CD4-positive, alpha-beta T cell treated with Interleukin-4 for 4 hours (primary cell): ENCODE data around the gene KDM4B.

Source experiments
- DNase-seq: peaks from one replicate; pipeline ENCODE4 v3.0.0-alpha.2; 2020

The KDM4B gene

DNA sequence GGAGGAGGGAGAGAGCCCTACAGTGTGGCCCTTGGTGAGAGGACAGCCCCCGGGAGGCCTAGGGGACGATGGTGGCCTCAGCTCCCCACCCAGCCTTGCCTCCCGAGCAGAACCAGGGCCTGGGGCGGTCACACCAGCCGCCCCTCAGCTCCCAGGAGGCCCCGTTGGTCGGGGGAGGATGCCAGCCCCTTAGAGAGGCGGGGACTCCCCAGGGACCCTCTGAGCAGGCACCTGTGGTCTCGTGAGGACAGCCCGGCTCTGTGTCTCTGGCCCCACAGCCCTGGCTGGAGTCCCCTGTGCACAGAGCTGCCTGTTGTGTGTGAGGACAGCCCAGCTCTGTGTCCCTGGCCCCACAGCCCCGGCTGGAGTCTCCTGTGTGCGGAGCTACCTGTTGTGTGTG is 158.8 kb downstream of the KDM4B start:
- no peak for DNase-seq

DNA sequence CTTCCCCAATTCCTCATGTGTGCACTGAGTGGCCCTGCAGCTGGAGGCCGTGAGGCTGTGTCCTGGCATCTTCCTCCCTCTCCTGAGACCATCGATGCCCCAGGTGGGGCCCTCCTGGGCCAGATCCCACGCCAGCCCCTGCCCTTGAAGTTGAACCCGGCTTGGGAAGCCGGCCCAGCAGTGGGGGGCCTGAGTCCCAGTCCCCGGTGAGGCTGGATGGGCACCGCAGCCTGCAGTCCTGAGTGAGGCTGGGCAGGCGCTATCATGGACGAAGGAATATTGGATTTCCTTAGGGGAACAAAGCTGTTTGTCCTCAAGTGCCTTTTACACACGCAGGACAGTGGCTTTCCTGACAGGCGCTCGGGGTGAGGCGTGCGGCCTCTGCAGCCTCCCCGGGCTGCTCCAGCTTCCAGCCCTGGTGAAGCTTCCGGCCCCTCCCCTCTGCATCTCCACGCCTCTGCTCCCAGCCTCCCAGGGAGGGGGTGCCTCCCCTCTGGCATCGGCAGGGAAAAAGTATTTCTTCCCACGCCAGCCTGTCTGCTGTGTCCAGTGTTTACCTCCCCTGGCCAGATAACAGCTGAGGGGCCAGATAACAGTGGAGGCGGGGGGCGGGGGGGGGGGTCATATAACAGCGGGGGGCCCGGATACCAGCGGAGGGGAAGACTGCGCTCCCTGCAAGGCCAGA is 159.5 kb downstream of the KDM4B start:
- no peak for DNase-seq

DNA sequence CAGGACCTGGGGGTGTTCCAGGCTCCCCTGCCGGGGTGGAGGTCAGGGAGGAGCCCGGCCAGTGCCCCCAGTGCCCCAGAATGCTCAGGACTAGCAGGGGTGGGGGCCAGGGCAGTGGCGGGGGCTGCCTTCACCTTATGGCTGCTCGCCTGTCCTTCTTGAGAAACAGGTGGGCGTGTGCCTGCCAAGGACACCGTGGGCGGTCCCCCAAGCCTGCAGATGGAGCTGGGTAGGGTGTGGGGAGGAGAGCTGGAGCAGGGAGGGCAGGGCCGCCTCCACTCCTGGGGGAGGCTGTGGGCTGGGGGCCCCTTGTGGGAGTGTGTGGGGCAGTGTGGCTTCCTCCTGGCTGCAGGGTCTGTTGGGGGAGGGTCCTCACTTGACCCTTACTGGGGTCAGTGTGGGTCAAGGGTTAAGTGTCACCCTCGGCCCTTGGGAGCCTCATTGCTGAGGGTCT is 160.1 kb downstream of the KDM4B start:
- no peak for DNase-seq

DNA sequence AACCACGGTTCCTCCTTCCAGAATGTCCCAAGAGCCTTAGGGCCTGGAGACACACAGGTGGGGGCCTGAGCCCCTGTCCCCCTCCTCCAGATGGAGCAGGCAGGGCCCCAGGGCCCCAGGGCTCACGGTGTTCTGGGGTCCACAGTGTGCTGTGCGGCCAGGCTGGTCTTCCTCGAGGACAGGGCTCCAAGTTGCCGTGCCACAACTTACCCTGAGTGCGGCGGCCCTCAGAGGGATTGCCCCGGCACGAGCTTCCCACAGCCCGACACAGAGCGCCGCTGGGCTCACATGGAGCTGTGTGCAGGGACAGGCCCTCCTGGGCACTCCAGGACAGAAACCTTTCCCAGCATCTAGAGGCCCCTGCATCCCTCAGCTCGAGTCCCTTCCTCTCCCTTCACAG is 160.8 kb downstream of the KDM4B start:
- no peak for DNase-seq

DNA sequence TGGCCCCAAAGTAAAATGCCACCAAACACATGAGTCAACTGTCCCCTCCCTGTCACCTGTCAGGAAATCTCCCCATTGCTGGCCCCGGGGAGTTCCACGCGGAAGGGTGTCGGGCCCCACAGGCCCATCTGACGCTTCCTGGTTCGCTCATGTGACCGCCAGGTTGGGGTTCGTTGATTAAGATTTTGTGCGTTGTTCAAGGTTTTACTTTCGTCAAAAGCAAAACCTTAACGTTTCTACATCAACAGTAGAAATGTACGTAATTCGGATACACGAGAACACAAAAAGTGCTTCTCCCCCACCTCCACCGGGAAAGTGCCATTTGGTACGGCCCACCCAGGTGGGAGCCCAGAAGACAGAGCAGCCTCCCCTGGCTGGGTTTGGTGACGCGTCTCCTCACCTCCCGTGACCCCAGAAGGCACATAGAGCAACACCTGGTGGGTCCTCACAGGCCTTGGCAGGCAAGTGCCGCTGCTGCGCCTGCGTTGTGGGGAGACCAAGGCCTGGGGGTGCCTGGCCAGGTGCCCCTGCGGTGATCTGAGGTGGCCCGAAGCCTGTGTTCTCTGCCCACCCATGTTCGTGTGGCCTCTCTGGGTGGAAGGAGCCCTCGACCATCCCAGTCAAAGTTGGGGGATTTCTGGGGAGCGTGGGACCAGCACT is 161.6 kb downstream of the KDM4B start:
- DNase-seq = peak; percentile 33

DNA sequence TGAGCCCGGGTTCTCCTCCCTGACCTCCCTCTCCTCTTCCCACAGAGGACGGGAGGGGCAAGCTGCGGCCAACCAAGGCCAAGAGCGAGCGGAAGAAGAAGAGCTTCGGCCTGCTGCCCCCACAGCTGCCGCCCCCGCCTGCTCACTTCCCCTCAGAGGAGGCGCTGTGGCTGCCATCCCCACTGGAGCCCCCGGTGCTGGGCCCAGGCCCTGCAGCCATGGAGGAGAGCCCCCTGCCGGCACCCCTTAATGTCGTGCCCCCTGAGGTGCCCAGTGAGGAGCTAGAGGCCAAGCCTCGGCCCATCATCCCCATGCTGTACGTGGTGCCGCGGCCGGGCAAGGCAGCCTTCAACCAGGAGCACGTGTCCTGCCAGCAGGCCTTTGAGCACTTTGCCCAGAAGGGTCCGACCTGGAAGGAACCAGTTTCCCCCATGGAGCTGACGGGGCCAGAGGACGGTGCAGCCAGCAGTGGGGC is 162.2 kb downstream of the KDM4B start:
- DNase-seq = no peak

DNA sequence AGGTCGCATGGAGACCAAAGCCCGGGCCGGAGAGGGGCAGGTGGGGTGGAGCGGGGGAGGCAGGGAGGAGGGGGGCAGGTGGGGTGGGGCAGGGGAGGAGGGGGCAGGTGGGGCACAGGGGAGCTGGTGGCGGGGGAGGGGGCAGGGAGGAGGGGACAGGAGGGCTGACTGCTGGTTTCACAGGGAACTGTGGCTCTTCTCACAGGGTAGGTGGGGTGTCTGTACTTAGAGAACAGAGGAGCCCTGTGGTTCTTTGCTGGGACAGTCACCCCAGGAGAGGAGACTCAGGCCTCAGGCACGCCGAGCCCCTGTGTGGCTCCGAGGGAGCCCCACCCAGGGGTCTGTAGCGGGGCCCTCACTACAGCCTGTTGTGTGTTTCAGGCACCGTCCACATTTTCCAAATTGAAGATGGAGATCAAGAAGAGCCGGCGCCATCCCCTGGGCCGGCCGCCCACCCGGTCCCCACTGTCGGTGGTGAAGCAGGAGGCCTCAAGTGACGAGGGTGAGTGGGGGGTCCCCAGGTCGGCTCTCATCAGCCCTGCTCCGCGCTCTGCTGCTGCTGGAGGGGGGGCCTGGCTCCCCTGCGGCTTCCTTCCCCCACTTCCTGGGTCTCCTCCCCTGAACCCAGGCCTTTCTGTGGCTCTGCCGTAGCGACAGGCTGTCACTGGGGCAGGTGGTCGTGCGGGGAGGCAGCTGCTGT is 162.7 kb downstream of the KDM4B start:
- DNase-seq = no peak

DNA sequence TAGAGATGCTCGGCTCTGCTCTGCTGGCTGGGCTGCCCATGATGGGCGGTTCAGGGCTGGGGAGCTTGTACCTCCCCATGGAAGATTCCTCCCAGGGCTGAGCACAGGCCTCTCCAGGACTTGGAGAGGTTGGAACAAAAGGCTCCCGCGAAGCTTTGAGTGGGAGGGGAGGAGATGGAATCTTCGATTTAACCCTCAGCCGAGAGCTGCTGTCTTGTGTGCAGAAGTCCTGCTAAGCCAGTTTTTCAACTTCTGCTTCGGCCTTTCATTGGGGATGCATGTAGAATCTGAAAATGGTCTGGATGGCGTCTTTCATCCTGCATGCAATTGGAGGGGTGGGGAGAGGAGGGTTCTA is 163.3 kb downstream of the KDM4B start:
- no peak for DNase-seq

DNA sequence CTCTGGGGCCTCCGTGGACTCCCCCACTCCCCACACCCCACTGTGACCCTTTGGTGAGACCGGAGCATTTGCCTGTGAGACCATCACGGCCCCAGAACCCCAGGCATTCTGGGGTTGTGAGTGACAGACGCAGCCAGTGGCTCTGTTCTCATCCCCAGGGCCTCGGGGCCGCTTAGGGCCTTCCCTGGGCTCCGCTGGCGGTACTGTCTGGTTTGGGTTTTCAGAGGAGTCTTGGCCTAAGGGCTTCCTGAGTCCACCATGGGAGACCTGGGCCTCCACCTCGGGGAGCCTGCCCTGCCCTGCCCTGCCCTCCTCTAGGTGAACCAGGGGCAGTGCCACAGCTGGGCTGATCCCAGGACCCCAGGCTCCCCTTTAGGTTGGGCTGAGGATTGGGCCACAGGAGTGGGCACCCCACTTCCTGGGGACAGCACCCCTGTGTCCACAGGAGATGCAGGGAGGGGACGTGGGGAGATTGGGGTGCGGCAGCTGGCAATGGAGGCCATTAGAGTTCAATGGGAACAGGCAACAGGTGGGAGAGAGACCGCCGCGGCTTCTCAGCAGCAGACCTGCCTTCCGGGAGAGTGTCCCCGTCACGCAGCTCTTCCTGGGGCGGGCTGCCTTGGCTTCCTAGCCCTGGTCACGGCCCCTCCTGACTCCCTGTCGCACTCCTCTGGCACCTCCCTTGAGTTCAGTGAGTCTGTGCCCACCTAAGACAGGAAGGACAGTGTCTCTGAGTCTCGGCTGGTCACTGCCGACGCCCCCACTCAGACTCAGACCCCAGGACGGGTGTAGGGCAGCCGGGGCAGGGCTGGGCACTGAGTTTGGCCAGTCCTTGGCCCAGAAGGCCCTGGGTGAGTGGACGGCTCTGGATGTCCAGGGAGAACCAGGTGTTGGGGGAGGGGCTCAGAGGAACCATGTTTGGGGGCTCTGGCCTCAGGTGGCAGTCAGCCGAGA is 164.1 kb downstream of the KDM4B start:
- DNase-seq = no peak

DNA sequence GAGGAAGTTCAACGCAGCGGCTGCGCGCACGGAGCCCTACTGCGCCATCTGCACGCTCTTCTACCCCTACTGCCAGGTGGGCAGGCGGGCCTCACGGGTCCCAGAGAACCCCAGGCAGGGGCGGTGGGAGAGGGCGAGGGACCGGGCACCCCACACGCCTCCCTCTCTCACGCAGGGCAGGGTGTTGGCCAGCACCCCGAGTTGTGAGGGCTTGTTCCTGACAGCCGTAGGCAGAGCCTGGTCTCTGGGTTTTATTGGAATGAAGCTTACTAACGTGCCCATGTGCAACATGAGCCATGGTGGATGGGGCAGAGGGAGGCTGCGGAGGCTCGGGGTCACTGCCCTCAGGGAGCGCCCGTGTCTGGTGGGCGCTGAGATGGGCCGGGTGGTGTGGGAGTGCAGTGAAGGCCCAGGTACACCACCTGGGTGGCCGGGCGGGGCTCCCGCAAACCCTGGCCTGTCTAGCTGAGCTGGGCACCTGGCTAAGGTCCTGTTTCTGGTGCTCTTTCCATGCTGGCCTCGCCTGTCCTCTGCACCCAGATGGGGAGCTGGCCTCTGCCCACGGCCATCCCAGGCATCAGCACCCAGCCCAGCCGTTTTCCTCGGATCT is 165.2 kb downstream of the KDM4B start:
- DNase-seq = no peak

DNA sequence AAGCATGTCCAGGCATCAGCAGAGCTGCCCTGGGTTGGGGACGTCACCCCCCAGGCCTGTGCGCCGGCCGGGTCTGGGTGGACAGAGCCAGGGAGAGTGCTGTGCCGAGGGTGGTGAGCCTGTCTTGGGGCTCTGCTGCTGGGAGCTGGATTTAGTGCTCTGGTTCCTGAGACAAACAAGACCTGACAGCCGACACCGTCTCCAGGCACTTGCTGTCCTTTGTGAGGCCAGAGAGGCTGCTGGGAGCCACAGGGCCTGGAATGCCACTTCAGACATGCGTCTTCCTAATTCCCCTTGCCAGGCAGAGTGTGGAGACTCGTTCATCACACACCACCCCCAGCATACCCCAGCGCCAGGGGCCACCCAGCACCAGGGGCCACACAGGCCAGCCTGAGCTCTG is 165.8 kb downstream of the KDM4B start:
- no peak for DNase-seq

DNA sequence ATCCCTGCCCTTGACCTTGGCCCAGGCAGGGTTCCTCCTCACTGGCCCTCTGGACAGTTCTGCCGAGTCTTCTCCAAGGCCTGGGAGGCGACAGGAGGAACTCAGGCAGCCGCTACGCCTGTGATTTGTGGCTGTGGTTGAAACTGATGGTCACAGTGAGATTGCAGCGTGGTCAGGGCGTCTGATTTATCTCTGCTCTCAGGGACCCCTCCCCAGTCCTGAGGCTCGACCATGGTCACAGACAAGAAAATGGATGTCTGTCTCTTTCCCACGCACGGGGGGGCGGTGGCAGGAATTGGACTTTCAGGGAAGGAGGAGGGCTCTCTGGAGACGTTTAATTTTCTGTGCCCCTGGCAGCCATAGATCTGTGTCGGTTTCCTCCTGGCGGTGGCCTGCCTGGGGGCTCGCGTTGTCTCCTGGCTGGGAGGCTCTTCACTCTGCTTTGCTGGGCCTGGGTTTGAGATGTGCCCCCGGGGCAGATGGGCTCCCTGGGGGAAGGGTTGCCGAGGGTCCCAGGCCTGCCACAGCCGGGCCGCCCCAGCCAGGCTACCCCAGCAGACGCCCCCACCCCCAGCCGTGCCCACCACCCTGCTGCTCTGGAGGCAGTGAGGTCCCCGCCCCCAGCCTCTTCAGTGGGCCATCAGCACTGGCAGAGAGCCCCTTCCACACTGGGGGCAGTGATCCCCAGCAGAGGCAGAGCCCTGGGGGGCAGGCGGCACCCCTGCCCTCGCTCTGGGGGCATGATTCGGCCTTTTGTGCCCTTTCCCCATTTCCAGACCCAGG is 167.4 kb downstream of the KDM4B start:
- no peak for DNase-seq

DNA sequence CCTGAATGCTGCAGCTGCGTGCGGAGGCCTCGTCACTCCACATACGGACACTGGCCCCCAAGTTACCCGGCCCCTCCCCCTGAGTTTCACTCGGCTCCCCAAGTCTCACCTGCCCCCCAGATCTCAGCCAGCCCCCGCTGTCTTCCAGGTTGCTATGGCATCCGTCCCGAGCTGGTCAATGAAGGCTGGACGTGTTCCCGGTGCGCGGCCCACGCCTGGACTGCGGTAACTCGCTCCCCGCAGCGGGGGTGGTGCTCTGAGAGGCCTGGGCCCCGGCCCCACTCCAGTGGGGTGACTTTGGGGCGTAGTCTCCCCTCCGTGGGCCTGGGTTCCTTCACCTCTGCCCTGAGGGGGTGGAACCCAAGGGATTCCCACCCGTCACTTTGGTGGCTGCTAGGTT is 168.2 kb downstream of the KDM4B start:
- DNase-seq = no peak

DNA sequence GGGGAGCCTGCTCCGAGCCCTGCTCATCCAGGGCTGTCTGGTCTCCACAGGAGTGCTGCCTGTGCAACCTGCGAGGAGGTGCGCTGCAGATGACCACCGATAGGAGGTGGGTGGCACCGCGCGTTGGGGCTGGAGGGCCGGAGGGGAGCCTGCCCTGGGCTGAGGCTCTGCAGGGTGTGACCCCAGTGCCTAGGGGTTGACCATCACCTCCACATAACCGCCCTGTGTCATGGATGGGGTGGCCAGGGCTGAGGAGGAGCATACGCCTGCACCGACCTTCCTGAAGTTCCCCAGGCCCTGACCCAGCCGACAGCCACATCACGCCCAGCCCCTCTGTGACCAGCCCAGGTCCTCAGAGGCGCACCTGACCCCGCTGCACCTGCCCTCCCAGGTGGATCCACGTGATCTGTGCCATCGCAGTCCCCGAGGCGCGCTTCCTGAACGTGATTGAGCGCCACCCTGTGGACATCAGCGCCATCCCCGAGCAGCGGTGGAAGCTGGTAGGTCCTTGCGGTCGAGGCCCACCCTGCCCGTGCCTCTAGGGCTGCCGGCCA is 168.7 kb downstream of the KDM4B start:
- DNase-seq = no peak

DNA sequence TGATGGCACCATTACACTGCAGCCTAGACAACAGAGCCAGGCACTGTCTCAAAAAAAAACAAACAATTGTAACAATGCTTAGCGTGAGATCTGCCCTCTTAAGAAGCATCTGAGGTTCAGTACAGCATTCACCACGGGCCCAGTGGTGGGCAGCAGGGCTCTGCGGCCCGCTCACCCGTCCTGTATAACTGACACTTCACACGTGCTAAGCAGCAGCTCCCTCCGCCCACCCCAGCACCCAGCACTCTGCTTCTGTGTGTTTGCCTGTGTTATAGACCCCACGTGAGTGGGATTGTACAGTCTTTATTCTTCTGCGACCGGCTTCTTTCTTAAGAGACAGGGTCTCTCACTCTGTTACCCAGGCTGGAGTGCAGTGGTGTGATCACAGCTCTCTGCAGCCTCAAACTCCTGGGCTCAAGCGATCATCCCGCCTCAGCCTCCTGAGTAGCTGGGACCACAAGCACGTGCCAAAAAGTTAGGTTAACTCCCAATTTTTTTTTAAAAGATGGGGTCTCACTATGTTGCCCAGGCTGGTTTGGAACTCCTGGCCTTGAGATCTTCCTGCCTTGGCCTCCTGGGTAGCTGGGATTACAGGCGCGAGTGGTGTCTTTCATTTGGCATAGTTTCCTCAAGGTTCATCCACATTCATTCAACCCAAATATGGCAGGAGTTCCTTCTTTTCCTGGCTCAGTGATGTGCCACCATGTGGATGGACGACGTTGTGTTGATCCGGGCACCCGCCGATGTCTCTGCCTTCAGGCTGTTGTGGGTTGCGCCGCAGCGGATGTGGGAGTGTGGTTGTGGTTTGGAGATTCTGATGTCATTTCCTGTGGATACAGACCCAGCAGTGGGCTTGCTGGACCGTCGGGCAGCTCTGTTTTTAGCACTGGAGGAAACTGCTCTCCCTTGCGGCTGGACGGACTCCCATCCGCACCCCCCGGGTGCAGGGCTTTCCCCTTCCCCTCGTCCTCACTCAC is 170.0 kb downstream of the KDM4B start:
- peak; percentile 67 for DNase-seq

DNA sequence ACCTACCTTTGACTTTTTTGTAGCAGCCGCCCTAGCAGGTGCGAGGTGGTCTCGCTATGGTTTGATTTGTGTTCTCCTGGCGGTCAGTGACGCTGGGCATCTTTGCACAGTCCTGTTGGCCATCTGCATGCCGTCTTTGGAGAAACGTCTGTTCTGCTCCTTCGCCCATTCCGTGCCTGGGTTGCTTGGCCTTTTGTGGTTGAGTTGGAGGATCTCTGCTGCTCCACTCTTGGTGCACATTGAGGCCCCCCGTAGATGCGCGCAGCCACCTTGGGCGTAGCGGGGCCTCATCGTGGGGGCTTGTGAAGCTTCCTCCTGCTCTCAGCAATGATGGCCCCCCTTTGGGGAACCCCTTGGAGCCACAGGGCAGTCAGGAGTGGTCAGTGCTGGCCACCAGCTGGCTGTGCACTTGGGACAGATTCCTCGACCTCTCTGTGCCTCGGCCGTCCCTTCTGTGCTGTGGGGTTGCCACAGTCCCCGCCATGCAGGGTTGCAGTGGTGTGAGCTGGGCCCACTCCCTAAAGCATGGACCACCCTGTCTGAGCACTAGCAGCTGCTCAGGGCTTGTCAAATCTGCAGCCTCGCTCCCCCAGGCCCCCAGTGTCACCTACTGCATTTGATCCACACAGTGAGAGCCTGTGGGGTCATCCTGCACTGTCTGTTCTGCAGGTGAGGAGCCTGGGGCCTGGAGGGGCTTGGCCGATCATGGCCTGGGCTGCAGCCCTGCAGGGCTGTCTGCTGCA is 170.8 kb downstream of the KDM4B start:
- no peak for DNase-seq

DNA sequence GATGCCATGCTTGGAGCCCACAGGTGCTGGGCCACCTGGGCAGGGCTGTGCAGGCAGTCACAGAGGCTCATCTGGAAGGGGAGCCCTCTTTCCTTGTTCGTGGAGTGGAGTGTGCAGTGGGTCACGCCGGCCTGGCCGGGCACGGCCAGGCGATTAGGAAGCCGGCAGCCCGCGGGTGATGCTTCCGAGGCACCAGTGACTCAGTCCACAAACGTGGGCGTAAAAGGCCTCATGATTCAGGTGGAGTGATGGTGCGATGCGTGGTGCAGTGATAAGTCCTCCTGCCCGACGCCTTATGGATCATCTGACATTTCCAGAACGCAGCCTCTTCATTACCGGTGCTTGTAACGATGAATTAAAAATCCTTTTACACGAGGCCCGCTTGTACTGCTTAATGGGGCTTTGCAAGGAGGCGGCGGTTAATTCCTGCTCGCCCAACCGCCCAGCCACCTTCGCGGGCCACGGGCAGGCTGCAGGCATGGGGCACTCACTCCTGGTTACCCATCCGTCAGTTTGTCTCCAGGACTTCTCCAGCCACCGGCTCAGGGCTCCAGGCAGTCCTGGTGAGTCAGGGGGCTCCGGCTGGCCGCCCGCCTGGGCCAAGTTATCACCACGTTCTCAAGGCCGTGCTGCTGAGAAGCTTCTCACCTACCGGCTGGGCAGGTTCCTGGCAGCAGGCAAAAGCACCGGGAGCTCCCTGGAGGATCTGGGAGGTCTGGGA is 172.4 kb downstream of the KDM4B start:
- no peak for DNase-seq

DNA sequence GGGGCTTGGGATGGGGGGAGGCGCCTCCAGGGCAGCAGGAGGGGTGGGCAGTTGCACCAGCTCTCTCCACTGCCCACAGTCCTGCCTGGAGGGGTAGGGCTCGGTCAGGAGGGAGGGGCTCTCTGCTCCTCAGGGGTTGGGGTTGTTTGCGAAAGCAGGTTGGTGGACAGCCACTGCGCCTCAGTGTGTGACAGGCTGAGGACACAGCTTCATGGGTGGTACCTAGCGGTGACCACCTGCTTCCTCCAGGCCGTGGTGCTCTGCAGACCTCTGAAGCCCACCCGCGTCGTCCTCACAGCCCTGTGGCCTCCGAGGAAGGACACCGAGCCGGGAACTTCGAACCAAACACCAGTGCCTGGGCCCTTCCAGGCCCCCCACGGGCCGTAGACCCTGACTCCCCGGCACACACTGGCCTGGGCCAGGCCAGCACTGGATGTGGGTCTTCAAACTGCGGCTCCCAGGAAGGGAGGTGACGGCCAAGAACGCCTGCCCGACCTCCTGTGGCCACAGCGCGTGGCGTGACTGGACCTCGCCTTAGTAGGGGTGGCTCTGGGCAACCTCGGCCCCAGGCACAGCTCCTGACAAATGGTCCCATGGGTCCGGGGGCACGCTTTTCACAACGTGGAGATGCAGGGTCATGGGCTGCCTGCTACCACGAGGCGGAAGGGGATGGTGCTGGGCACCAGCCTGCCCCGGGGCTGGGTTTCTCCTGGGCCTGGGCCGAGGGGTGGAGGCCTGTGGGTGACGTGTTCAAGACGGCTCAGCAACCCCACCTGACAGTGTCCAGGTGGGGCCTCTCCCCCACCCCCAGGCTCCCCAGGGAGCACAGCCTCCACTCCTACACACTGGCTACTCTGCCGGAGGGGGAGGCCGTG is 173.2 kb downstream of the KDM4B start:
- DNase-seq = no peak
